GM21529 (cell line): ENCODE data around the gene UMODL1.

Experiments used
- ATAC-seq: cut with Tn5 transposase; IDR thresholded peaks from one replicate; pipeline ENCODE4 v1.9.1; 2021; ENCODE audit not compliant: unreplicated experiment

Gene UMODL1

DNA sequence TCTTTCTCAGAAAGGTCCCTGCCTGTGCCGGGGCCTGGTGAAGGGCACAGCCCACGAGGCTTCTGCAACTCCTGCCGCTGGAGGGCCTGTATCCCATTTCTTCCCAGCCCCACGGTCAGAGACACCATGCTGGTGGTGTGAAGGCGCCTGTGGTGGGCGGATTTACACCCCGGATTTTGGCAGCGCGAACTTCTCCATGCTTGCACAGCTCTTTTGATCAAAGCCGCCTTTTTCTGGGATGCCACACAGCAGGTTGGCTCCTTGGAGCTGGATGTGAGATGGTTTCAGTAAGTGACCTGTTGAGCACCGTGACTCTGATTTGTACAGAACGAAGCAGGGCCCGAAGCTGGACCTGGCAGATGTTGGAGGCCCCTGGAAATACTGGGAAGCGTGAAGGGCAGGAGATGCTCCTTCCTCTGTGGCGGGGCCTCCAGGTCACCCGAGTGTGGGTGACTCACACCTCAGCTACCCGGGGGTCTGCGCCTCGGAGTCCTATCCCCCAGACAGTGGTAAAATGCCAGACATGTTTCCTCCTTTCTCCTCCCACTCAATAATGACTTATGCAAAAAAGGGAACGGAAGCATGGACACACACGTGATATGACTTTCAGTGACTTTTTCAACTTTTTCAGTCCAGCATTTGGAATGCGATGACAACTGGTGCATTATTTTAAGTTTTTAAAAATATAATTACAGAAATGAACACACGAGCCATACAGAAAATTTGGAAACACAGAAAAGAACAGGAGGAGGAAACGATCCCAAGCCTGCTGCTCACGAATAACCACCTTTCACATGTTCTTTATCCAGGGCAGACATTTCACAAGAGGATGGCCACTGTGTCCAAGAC, 9.0 kb downstream of the UMODL1 start:
- ATAC-seq = no peak

GRCh38 chr21:42080788-42081083, 9.6 kb downstream of the UMODL1 start:
- ATAC-seq = no peak

GRCh38 chr21:42081138-42081537, 10.0 kb downstream of the UMODL1 start:
- no peak for ATAC-seq

DNA sequence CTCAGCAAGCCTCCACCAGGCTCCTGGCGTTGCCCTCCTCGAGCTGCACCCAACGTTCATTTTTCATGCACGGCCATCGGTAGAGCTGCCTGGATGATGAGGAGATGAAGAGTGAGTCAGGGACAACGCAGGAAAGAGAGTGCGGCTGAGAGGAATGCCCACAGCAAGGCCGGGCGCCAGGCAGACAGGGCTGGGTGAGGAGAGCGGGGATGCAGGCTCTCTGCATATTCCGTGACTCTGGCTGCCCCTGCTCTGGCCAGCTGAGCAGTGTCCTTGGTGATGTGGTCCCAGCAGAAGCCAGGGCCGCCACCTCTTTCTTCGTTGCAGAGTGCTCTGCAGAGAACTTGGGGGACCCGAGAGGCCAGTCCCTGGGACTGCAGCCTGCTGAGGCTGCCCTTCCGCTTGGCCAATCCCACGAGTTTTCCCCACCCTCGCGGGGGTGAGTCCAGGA, 10.8 kb downstream of the UMODL1 start:
- ATAC-seq = no peak

DNA sequence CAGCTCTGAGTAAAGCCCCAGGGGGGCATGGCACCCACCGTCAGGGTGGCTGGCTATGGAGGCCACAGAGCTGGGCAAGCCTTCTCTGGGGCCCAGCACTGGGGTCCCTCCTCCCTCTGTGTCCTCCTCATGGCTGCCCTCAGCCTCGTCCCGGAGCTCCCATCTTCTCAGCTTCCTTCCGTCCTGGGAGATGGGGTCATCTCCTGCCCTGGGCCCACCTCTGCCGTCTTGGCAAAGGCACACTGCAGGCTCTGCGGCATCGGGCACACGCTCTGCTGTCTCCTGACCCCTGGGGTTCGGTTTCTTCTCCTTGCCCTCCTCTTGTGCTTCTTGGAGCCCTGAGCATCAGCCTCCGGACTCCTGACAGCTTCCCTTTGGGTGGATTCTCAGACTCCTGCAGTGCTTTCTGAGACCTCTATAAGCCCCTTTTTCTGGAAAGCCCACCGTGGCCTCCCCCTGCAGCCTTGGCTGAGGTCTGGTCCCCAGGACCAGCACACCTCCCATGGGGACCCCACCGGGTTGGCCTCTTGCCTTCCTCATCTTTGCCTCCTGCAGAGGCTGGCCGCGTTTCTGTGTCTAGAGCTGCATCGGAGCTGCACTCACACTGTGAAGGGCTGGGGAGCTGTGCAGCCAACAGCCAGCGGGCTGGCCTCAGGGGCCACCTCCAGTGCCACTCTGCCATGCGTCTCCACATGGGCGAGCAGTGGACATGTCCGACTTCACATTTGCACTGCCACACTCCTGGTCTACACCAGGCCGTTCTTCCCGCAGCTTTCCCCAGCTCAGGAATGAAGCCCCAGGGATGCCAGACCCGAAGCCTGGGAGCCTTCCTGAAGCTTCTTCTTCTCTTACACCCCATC, 11.6 kb downstream of the UMODL1 start:
- ATAC-seq = no peak

DNA sequence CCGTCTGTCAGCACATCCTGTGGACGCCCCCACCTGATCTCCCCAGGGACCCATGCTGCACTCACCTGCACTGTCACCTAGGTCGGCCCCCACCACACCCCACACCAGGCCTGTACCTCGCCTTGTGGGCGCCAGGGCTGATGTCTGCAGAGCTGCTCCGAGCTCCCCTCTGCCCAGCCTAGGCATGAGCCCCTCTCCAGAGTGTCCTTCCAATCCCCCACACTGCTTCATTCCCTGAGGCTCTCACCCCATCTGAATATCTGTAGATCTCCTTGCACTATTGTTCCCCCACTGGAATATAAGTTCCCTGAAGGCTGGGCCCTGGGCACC, 12.2 kb downstream of the UMODL1 start:
- ATAC-seq = no peak

DNA sequence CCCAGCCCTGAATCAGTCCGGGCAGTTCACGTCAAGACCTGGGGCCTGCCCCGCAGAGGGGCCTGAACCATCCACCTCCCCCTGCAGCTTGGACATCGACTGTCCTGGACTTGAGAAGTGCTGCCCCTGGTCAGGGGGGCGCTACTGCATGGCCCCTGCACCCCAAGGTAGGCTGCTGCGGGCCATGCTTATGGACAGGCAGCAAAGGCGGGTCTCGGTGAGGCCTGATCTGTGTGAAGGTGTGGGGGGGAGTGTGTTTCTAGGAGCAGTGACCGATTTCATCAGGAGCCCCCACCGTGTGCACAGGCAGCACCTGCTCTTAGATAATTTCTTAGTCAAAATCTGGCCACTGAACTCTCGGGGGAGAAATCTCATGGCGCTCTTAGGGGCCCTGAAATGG, 13.0 kb downstream of the UMODL1 start:
- ATAC-seq = no peak

DNA sequence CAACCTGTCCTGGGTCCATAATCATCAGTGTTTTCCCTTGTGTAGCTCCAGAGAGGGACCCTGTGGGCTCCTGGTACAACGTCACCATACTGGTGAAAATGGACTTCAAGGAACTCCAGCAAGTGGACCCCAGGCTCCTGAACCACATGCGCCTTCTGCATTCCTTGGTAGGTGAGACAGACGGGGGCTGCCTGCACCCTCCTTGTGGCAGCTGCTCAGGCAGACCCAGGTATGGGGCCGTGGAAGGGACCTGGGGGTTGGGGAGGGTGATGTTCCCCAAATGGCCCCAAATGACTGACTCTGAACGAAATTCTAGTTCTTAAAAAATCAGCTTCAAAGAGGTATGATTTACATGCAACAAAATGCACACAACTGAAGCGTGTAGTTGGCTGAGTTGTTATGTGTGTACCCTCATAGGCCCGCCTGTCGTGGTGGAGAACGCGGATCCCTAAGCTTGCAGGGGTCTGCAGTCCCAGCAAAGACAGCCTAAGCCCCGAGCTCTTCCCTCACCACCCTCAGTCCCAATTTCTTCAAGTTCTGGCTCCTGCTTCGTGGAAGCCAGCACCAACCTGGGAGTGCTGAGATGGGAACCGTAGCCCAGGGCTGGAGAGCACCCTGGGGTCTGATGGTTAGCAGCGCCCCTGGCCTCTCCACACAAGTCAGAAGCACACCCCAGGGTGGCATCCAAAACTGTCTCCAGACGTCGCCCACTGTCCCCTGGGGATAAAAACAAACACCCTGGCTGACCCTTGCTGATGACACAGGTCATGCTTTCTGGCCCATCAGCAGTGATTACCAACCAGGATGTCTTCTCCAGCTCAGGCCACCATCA, 14.3 kb downstream of the UMODL1 start:
- no peak for ATAC-seq

GRCh38 chr21:42086969-42087368, 15.9 kb downstream of the UMODL1 start:
- ATAC-seq = no peak

GRCh38 chr21:42088148-42088547, 17.0 kb downstream of the UMODL1 start:
- ATAC-seq = no peak

GRCh38 chr21:42088658-42089057, 17.5 kb downstream of the UMODL1 start:
- no peak for ATAC-seq

DNA sequence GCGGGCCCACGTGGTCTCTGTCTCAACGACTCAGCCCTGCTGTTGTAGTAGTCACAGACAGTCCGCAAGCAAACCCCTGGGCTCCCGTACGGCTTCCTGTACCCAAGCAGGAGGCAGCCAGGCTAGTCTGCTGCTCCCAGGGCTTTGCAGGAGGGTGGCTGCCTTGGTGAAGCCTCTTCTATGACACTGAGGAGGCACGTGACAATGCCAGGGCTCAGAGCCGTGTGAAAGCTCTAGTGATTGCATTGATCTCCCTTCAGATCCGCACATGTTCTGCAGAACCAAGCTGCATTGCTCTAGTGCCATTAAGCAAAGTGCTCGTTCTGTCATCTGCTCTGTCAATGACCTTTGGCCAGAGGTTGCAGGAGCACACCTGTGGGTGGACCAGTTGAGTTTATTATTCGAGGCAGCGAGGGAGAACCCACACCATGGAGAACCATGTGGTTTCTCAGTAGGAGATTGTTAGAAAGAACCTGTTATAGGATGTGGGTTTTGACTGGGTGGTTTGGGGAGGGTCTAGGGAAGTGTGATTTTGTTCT, 18.0 kb downstream of the UMODL1 start:
- no peak for ATAC-seq

GRCh38 chr21:42089665-42090310, 18.7 kb downstream of the UMODL1 start:
- ATAC-seq = no peak

DNA sequence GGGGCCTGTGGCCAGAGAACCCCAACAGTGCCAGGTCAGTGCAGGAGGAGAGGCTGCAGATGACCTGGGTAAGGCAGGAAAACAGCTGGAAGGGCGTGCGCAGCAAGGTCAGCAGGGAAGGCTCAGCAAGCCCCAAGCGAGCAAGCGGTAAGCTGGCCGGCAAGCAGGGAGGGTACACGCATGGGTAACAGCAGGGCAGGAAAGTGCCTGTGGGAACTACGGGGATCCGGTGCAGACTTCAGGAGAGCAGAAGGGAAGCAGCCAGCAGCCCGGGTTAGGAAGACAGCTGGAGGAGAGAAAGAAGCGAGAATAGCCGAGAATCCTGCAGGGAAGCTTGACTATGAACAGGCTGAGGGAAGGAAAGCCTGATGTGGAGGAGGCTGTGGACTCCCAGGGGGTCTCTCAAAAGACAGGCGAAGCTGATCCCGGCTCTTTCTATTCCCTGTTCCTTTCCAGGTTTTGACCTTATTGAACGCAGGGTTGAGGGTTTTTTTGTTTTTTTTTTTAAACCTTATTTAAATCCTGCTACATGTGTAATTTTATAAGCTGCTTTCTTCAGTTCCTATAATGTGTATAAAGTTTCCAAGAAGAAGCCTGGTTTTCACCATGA, 20.9 kb downstream of the UMODL1 start:
- no peak for ATAC-seq

DNA sequence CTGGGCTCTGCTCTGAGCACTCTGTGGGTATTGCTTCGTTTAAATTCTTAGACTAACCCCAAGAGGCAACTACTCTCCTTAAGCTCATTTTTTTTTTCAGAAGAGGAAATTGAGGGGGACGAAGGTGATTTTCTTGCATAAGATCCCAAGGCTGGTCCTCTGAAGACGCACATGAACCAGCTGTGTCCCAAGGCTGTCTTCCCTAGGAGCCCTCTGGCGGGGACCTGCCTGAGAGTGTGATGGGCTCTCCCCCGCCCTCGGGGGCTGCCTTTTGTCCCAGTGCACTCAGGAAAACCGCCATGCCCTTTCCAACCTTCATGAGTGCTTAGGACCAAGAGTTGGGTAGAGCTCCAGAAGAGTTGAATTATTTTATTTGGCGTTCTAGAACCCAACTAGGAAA, 21.7 kb downstream of the UMODL1 start:
- no peak for ATAC-seq

- no peak for ATAC-seq
Observed at GRCh38 chr21:42093186-42093585, 22.1 kb downstream of the UMODL1 start.

- no peak for ATAC-seq
Observed at GRCh38 chr21:42093991-42094421, 22.9 kb downstream of the UMODL1 start.

GRCh38 chr21:42094811-42095210, 23.7 kb downstream of the UMODL1 start:
- no peak for ATAC-seq

- no peak for ATAC-seq
Observed at GRCh38 chr21:42095581-42095980, 24.5 kb downstream of the UMODL1 start.

DNA sequence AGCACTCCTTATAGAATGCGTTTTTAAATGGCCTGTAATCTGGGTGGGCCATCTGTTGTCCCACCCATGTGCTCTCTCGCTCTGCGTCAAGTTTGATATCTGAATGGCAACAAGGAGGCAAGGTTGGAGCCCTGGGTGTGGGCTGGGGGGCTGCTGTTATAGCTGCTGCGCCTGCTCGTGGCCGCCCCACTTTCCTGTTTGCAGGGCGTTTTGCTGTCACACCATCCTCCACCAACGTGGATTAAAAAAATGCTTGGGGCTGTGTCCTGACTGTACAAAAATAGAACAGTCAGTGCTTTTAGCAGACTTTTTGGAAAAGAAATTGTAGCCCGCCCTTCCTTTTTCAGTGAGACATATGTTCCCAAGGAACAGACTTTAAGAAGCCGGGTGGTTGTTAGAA, 25.4 kb downstream of the UMODL1 start:
- no peak for ATAC-seq
